ENCODE results near the gene SYT2. TPM values are rescaled to one million over a fixed set of nuclear protein-coding genes. Genes with fewer than 3 reads are reported as not detected.
"Not testable (repeated sequence)": the region's sequence is repeated elsewhere in the genome, so short reads cannot be mapped to it uniquely, and the experiment has no call there.

Gene SYT2
- polyA plus RNA-seq (2012; ENCODE audit: low read depth, missing spikeins): 0.01 TPM

GRCh38 chr1:202710070-202711045 is at the start of gene SYT2:
Gene SYT2, minus strand, starts transcription at chr1:202710454. Its CDS starts 104,682 bp downstream, at chr1:202605772.
- TF ChIP-seq PAX5 (IDR thresholded peaks at IDR 0.05; ENCODE audit: insufficient read depth, low read length, severe bottlenecking) (no peak), SPI1 (IDR thresholded peaks at IDR 0.05; ENCODE audit: low read depth, low read length) (no peak), TAF1 (IDR thresholded peaks at IDR 0.05; ENCODE audit: low read depth, low read length) (no peak), POLR2A (IDR thresholded peaks at IDR 0.05; ENCODE audit: low read depth, low read length) (no peak), POLR2AphosphoS5 (IDR thresholded peaks at IDR 0.05; ENCODE audit: low read depth, low read length) (no peak), POU2F2 (IDR thresholded peaks at IDR 0.05; ENCODE audit: low read depth, low read length) (no peak)
- no peak for DNase-seq (ENCODE audit: insufficient read length, low spot score)
- no peak for FAIRE-seq

GRCh38 chr1:202756391-202756790 is 46.1 kb upstream of the SYT2 start:
- DNase-seq (ENCODE audit: insufficient read length, low spot score): no peak
- no peak for FAIRE-seq
- TF ChIP-seq POLR2AphosphoS5 (IDR thresholded peaks at IDR 0.05; ENCODE audit: low read depth, low read length) (no peak), SPI1 (IDR thresholded peaks at IDR 0.05; ENCODE audit: low read depth, low read length) (no peak), PAX5 (IDR thresholded peaks at IDR 0.05; ENCODE audit: insufficient read depth, low read length, severe bottlenecking) (no peak), TAF1 (IDR thresholded peaks at IDR 0.05; ENCODE audit: low read depth, low read length) (no peak), POLR2A (IDR thresholded peaks at IDR 0.05; ENCODE audit: low read depth, low read length) (no peak), POU2F2 (IDR thresholded peaks at IDR 0.05; ENCODE audit: low read depth, low read length) (no peak)

- no peak for DNase-seq (ENCODE audit: insufficient read length, low spot score)
- TF ChIP-seq TAF1 (IDR thresholded peaks at IDR 0.05; ENCODE audit: low read depth, low read length) (no peak), POLR2AphosphoS5 (IDR thresholded peaks at IDR 0.05; ENCODE audit: low read depth, low read length) (no peak), POU2F2 (IDR thresholded peaks at IDR 0.05; ENCODE audit: low read depth, low read length) (no peak), POLR2A (IDR thresholded peaks at IDR 0.05; ENCODE audit: low read depth, low read length) (no peak), SPI1 (IDR thresholded peaks at IDR 0.05; ENCODE audit: low read depth, low read length) (no peak)
- FAIRE-seq: no peak
Observed at GRCh38 chr1:202754293-202754692, 44.0 kb upstream of the SYT2 start.

- FAIRE-seq (no peak), DNase-seq (ENCODE audit: insufficient read length, low spot score) (no peak)
- TF ChIP-seq SPI1 (IDR thresholded peaks at IDR 0.05; ENCODE audit: low read depth, low read length) (no peak), POLR2AphosphoS5 (IDR thresholded peaks at IDR 0.05; ENCODE audit: low read depth, low read length) (no peak), POU2F2 (IDR thresholded peaks at IDR 0.05; ENCODE audit: low read depth, low read length) (no peak), PAX5 (IDR thresholded peaks at IDR 0.05; ENCODE audit: insufficient read depth, low read length, severe bottlenecking) (no peak), TAF1 (IDR thresholded peaks at IDR 0.05; ENCODE audit: low read depth, low read length) (no peak), POLR2A (IDR thresholded peaks at IDR 0.05; ENCODE audit: low read depth, low read length) (no peak)
Observed at GRCh38 chr1:202752774-202753173, 42.5 kb upstream of the SYT2 start.

- TF ChIP-seq POLR2A (IDR thresholded peaks at IDR 0.05; ENCODE audit: low read depth, low read length) (no peak), POU2F2 (IDR thresholded peaks at IDR 0.05; ENCODE audit: low read depth, low read length) (no peak), POLR2AphosphoS5 (IDR thresholded peaks at IDR 0.05; ENCODE audit: low read depth, low read length) (no peak), PAX5 (IDR thresholded peaks at IDR 0.05; ENCODE audit: insufficient read depth, low read length, severe bottlenecking) (no peak), SPI1 (IDR thresholded peaks at IDR 0.05; ENCODE audit: low read depth, low read length) (no peak), TAF1 (IDR thresholded peaks at IDR 0.05; ENCODE audit: low read depth, low read length) (no peak)
- no peak for DNase-seq (ENCODE audit: insufficient read length, low spot score)
- FAIRE-seq: no peak
Observed at GRCh38 chr1:202750761-202751160, 40.5 kb upstream of the SYT2 start.

- no peak for FAIRE-seq
- TF ChIP-seq SPI1 (IDR thresholded peaks at IDR 0.05; ENCODE audit: low read depth, low read length) (no peak), POLR2AphosphoS5 (IDR thresholded peaks at IDR 0.05; ENCODE audit: low read depth, low read length) (no peak), TAF1 (IDR thresholded peaks at IDR 0.05; ENCODE audit: low read depth, low read length) (no peak), POLR2A (IDR thresholded peaks at IDR 0.05; ENCODE audit: low read depth, low read length) (no peak), POU2F2 (IDR thresholded peaks at IDR 0.05; ENCODE audit: low read depth, low read length) (no peak), PAX5 (IDR thresholded peaks at IDR 0.05; ENCODE audit: insufficient read depth, low read length, severe bottlenecking) (no peak)
- no peak for DNase-seq (ENCODE audit: insufficient read length, low spot score)
Observed at GRCh38 chr1:202750024-202750423, 39.8 kb upstream of the SYT2 start.

- no peak for DNase-seq (ENCODE audit: insufficient read length, low spot score)
- FAIRE-seq: no peak
- TF ChIP-seq TAF1 (IDR thresholded peaks at IDR 0.05; ENCODE audit: low read depth, low read length) (no peak), POU2F2 (IDR thresholded peaks at IDR 0.05; ENCODE audit: low read depth, low read length) (no peak), POLR2A (IDR thresholded peaks at IDR 0.05; ENCODE audit: low read depth, low read length) (no peak), SPI1 (IDR thresholded peaks at IDR 0.05; ENCODE audit: low read depth, low read length) (no peak), POLR2AphosphoS5 (IDR thresholded peaks at IDR 0.05; ENCODE audit: low read depth, low read length) (no peak), PAX5 (IDR thresholded peaks at IDR 0.05; ENCODE audit: insufficient read depth, low read length, severe bottlenecking) (no peak)
Observed at GRCh38 chr1:202745323-202745888, 35.2 kb upstream of the SYT2 start.

GRCh38 chr1:202744770-202745169 is 34.5 kb upstream of the SYT2 start:
- FAIRE-seq: peak; percentile 52
- DNase-seq (ENCODE audit: insufficient read length, low spot score): not testable (repeated sequence)

- TF ChIP-seq POU2F2 (IDR thresholded peaks at IDR 0.05; ENCODE audit: low read depth, low read length) (no peak), SPI1 (IDR thresholded peaks at IDR 0.05; ENCODE audit: low read depth, low read length) (no peak), POLR2AphosphoS5 (IDR thresholded peaks at IDR 0.05; ENCODE audit: low read depth, low read length) (no peak), TAF1 (IDR thresholded peaks at IDR 0.05; ENCODE audit: low read depth, low read length) (no peak), PAX5 (IDR thresholded peaks at IDR 0.05; ENCODE audit: insufficient read depth, low read length, severe bottlenecking) (no peak), POLR2A (IDR thresholded peaks at IDR 0.05; ENCODE audit: low read depth, low read length) (no peak)
- FAIRE-seq: no peak
- DNase-seq (ENCODE audit: insufficient read length, low spot score): no peak
Observed at GRCh38 chr1:202742496-202742895, 32.2 kb upstream of the SYT2 start.

Data from GM12891 (cell line).